GM12801 (cell line): Measurements from ENCODE around the gene CD28.

Experiments
- CTCF ChIP-seq: IDR thresholded peaks from one replicate; pipeline ENCODE4 v1.5.1; 2011; ENCODE audit warnings: control low read depth; ENCODE audit not compliant: insufficient read length; ENCODE audit errors: extremely low read depth

The CD28 gene

GRCh38 chr2:203718087-203718486 is 11.6 kb downstream of the CD28 start:
- no peak for TF ChIP-seq CTCF

DNA sequence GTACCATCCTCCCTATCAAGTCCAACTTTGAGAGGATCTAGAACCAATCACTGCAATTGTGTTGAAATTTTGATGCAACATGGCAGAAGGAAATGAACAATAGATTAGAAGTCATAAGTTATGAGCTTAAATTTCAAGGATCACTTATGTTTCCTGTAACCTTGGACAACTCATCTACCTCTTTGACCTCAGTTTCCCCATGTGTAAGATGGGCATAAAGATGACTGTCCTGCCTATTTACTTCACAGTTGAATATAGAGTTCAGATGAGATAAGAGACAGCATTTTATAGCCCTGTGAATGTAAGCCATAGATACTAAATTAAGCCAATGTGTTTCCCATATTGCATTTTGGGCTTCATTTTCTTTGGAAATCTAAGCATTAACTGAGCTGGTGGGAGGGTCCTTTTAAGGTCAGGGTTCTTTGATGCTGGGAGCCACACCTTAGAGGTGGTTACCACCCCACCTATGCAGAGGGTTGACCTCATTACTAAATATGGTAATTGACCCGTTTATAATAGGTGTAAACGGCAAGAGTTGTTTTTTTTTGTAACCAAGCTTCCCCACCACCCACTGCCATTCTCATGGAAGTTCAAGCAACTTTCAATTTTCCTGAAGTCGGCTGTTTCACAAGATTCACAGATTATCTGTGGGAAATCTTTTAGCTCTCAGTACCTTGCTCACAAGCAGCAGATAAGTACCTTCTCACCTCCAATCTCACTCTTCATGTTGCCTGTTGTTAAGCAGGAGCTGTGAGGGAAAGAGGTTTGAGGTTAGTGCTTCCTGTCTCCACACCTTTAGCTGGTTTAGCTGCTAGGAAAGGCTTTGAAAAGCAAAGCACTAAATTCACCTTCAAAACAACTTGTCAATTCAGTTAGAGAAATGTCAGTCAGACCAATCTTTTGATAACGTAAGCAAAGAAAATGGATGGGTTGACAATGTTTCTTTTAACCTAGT is 13.3 kb downstream of the CD28 start:
- TF ChIP-seq CTCF = no peak

- TF ChIP-seq CTCF = no peak
Observed at GRCh38 chr2:203720915-203721672, 14.7 kb downstream of the CD28 start.

DNA sequence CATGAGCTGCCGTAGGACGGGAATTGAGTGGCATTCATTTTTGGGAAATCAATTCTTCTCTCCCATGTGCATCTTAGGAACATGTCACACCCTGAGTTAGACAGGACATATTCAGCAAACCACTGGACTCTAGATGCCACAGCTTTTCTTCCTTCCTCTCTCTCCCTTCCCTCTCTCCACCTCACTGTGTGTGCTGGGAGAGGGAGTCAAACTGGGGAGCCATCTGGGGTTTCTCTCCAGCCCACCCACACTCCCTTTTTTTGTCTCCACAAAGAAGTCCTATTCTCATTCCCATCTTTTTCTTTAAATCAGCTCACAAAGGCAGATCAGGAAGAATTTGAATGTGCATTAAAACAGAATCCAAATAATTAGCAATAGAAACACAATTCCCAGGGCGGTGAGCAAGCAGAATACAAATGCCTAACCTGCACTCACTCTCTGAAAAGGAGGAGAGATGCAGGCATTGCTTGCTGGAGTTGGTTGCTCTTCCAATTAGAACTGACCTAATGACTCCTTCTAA is 15.4 kb downstream of the CD28 start:
- TF ChIP-seq CTCF = no peak

DNA sequence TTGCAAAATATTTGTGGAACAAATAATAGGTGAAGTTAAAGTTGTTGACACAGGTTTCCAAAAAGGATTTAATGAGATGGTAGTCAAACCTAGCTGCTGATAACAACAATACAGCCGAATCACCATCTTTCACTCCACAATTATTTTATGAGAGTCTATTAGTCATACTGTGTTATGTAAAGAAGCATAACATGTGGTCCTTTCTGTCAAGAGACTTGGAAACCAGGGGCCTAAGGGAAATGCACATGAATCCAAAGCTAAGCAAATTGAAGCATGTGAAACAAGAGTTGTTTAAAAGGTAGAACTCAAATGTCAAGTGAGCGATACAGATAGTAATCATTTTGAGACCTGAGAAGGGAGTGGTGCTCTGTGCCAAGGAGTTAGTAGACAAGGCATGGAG is 16.0 kb downstream of the CD28 start:
- no peak for TF ChIP-seq CTCF

DNA sequence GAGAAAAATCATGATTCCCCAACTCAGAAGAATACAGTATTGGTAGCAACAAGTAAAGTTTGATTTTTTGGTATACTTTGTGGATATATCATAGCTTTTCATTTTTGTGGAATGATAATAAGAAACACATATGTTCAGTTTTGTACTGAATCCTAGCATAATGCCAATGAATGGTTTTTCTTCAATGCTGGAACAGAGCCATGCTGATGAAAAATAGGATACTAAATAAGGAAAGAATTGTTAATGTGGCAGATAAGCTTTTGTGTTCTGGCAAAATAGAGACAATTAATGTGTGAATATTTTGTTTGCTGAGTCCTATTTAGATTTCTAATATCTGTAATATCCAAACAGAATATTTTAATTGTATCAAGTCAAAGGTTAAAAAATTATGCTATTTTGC is 21.9 kb downstream of the CD28 start:
- no peak for TF ChIP-seq CTCF

GRCh38 chr2:203730076-203730729 is 23.8 kb downstream of the CD28 start:
- TF ChIP-seq CTCF = no peak
